Fibroblast of lung (primary cell): ENCODE measurements around the gene PAM.

Source experiments
- CTCF ChIP-seq, 2 donors: IDR thresholded peaks in 1 of 2; conservative IDR thresholded peaks in 1 of 2; 1 replicate in 1 of 2; 2 replicates in 1 of 2; pipeline ENCODE4 v1.5.1; 2011 to 2012; ENCODE audit warnings: low read length in 2 of 2, control low read depth in 1 of 2, inconsistent platforms in 1 of 2, low read depth in 1 of 2, mild to moderate bottlenecking in 1 of 2
- EZH2 ChIP-seq: IDR thresholded peaks from 2 replicates; pipeline ENCODE4 v1.5.1; 2012; ENCODE audit warnings: low read length, control low read depth, mild to moderate bottlenecking; ENCODE audit errors: missing control alignments

- no peak for TF ChIP-seq CTCF (conservative IDR thresholded peaks at IDR 0.05 in 1 of 2, IDR thresholded peaks at IDR 0.05 in 1 of 2; ENCODE audit: low read depth in 1 of 2, low read length in 2 of 2)
- TF ChIP-seq EZH2: no peak
These were observed 7.0 kb downstream of the PAM start for GRCh38 chr5:102762095-102762534.
